BE2C (cell line): Measurements from ENCODE around the gene PLB1.

Experiments
- DNase-seq: peaks from one replicate; pipeline ENCODE4 v3.0.0-alpha.2; 2020
- H3K27me3 ChIP-seq: fragments of 250-450 bp; sonication (Bioruptor Pico); 2 replicates; pipeline ENCODE4 v1.5.1; 2020; ENCODE audit warnings: mild to moderate bottlenecking
- H3K36me3 ChIP-seq: fragments of 250-450 bp; sonication (Bioruptor Pico); 2 replicates; pipeline ENCODE4 v1.5.1; 2020; ENCODE audit warnings: mild to moderate bottlenecking
- H3K4me1 ChIP-seq: fragments of 250-450 bp; sonication (Bioruptor Pico); 2 replicates; pipeline ENCODE4 v1.5.1; 2020
- H3K4me3 ChIP-seq: 2 replicates; pipeline ENCODE4 v1.5.1; 2011; ENCODE audit warnings: low read depth, low read length
- H3K9me3 ChIP-seq: fragments of 250-450 bp; sonication (Bioruptor Pico); 2 replicates; pipeline ENCODE4 v1.5.1; 2020
- TF ChIP-seq, protein P1 (sequence below): IDR thresholded peaks from 2 replicates; pipeline ENCODE4 v1.5.1; 2012; ENCODE audit warnings: mild to moderate bottlenecking, low read depth, low read length

The PLB1 gene

DNA sequence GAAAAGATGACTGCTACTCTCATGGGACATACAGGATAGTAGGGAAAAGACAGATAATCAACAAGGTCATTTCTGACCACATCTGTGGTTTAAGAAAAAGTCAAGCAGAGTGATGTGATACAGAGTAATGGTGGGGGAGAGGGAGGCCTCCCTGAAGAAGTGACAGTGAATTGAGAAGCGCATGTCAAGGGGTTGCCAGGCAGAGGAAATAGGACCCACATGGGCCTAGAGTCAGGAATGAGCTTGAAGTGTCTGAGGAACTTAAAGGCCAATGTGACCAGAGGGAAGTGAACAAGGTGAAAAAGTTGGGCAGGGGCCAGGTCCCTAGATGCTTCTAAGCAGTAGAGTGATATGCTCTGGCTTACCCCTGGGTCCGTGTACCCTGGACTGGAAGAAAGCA, 142.2 kb downstream of the PLB1 start:
- no peak for DNase-seq
- TF ChIP-seq, protein P1, sequence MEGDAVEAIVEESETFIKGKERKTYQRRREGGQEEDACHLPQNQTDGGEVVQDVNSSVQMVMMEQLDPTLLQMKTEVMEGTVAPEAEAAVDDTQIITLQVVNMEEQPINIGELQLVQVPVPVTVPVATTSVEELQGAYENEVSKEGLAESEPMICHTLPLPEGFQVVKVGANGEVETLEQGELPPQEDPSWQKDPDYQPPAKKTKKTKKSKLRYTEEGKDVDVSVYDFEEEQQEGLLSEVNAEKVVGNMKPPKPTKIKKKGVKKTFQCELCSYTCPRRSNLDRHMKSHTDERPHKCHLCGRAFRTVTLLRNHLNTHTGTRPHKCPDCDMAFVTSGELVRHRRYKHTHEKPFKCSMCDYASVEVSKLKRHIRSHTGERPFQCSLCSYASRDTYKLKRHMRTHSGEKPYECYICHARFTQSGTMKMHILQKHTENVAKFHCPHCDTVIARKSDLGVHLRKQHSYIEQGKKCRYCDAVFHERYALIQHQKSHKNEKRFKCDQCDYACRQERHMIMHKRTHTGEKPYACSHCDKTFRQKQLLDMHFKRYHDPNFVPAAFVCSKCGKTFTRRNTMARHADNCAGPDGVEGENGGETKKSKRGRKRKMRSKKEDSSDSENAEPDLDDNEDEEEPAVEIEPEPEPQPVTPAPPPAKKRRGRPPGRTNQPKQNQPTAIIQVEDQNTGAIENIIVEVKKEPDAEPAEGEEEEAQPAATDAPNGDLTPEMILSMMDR: no peak
- no peak overlapping the region for H3K4me3 ChIP-seq
- H3K27me3 ChIP-seq: no peaks in the 10 kb centered on the region
- no peaks in the 10 kb centered on the region; the same call in 1 of the 2 replicates for H3K4me1 ChIP-seq
- H3K9me3 ChIP-seq: no peaks in the 10 kb centered on the region
- no peaks in the 10 kb centered on the region for H3K36me3 ChIP-seq

- TF ChIP-seq, protein P1: no peak
- H3K4me1 ChIP-seq: no peaks in the 10 kb centered on the region; the same call in 1 of the 2 replicates
- H3K36me3 ChIP-seq: no peaks in the 10 kb centered on the region
- no peaks in the 10 kb centered on the region for H3K9me3 ChIP-seq
- H3K4me3 ChIP-seq: no peak overlapping the region
- DNase-seq: no peak
- no peaks in the 10 kb centered on the region for H3K27me3 ChIP-seq
Measured at GRCh38 chr2:28639092-28639691, 143.3 kb downstream of the PLB1 start.

GRCh38 chr2:28639836-28640235, 144.0 kb downstream of the PLB1 start:
- H3K36me3 ChIP-seq: no peaks in the 10 kb centered on the region
- no peaks in the 10 kb centered on the region for H3K27me3 ChIP-seq
- H3K4me1 ChIP-seq: no peaks in the 10 kb centered on the region; the same call in 1 of the 2 replicates
- no peaks in the 10 kb centered on the region for H3K9me3 ChIP-seq
- TF ChIP-seq, protein P1: no peak
- H3K4me3 ChIP-seq: no peak overlapping the region
- DNase-seq: no peak

DNA sequence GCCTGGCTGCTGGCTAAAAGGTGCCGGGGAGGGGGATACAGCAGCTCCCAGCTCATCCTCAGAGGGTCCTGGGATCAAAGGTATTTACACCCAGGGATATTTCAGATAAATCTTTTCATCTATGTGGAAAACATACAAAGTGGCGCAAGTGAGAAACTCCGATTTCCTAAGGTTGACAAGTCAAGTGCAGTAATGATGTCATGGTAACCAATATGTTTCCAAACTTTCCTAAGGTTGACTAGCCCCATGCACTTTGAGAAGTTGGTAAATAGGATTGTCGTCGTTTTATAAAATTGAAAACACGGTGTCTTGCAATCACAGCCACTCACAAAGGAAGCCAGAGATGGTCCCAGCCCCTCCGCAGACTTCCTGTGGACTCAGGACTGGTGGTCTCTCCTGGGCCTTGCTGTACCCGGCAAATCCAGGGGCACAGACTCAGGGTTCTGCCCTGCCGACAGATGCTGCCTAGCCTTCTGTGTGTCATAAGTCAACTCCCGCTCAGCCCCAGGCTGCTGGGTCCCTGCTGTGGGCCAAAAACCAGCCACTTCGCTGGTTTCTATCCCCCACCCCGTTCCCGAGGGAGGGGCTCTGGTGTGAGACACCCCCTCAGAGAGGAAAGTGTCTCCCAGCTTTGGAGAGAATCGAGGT, 144.5 kb downstream of the PLB1 start:
- Histone ChIP-seq H3K9me3 (no peaks in the 10 kb centered on the region), H3K36me3 (no peaks in the 10 kb centered on the region), H3K27me3 (no peaks in the 10 kb centered on the region), H3K4me3 (no peak overlapping the region), H3K4me1 (no peaks in the 10 kb centered on the region; the same call in 1 of the 2 replicates)
- no peak for DNase-seq
- TF ChIP-seq, protein P1: no peak

GRCh38 chr2:28640908-28641300, 145.0 kb downstream of the PLB1 start:
- H3K4me1 ChIP-seq: no peaks in the 10 kb centered on the region; the same call in 1 of the 2 replicates
- H3K27me3 ChIP-seq: no peaks in the 10 kb centered on the region
- TF ChIP-seq, protein P1: no peak
- no peak overlapping the region for H3K4me3 ChIP-seq
- H3K36me3 ChIP-seq: no peaks in the 10 kb centered on the region
- no peaks in the 10 kb centered on the region for H3K9me3 ChIP-seq
- no peak for DNase-seq

GRCh38 chr2:28642796-28643195, 146.9 kb downstream of the PLB1 start:
- TF ChIP-seq, protein P1: no peak
- Histone ChIP-seq H3K4me1 (no peaks in the 10 kb centered on the region; the same call in 1 of the 2 replicates), H3K9me3 (no peaks in the 10 kb centered on the region), H3K27me3 (no peaks in the 10 kb centered on the region), H3K36me3 (no peaks in the 10 kb centered on the region), H3K4me3 (no peak overlapping the region)
- DNase-seq: no peak
